Measurements from ENCODE around the gene VWDE.
A peak's percentile ranks its signal among the peaks of the same experiment; 100 is the strongest.

VWDE gene

DNA sequence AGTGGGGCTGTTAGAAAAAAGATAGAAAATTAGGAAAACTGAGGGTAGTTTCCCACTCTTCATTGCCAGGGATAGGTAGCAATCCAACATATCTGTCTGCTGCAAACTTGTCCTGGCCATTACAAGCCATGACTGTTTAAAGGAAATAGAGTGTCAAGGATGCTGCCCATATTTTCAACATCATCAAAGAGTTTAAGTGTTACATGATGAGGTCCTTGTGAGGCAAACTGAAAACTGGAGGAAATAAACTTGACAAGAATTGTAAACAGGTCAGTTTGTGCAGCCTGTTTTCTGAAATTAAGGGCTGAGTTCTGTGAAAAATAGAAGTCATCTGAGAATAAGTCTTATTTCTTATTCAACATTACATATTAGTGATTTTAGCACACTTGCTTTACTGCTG lies 78.0 kb downstream of the VWDE start:
- no peak for DNase-seq

GRCh38 chr7:12323415-12323814 lies 80.2 kb downstream of the VWDE start:
- DNase-seq: no peak

DNA sequence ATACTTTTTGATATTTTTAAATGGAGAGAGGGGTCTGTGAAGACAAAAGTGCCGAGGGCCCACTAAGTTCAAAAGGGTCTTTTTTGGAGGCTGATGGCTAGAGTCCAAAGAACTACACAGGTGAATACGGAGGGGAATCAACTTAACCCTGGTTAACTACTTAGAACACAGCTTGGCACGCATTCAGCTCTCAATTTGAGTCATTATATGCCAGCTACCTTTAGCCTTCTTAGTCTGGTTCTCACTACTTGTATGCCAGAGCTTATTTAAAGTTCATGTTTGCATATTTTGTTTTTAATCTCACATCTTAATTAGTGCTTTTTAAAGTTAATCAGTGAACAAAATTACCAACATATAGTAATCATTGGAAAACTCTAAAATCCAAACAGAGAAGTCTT lies 80.8 kb downstream of the VWDE start:
- DNase-seq: no peak

GRCh38 chr7:12322284-12322902 lies 81.3 kb downstream of the VWDE start:
- peak in 1 of 2 experiments; percentile 44 for DNase-seq

DNA sequence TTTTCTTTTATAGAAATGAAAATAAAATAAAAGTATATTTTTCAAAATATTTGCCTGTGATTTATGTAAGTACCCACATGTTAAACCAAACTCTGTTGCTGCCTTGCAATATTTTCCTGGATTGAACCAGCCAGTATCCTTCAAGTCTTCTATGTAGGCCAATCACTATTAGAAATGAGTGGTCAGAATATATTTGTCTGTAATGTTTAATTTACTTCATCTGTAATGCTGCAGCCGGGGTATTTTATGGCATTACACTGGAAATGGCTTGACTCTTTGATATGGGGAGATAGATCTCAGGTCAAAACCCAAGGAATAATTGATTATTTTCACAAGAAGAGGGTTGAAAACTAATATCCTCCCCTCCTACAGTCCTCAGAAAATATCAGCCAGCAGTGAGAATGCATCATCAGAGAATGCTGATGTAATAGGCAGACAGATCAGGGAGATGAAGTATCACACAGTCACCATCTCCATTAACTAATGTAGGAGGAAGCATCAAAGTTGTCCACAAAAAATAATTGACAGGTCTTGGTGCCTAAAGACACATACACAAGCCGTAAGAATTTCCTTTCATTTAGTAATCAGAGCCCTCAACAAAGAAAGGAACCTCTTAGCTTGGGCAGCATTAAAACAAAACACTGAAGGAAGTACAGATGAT lies 82.5 kb downstream of the VWDE start:
- DNase-seq: no peak

DNA sequence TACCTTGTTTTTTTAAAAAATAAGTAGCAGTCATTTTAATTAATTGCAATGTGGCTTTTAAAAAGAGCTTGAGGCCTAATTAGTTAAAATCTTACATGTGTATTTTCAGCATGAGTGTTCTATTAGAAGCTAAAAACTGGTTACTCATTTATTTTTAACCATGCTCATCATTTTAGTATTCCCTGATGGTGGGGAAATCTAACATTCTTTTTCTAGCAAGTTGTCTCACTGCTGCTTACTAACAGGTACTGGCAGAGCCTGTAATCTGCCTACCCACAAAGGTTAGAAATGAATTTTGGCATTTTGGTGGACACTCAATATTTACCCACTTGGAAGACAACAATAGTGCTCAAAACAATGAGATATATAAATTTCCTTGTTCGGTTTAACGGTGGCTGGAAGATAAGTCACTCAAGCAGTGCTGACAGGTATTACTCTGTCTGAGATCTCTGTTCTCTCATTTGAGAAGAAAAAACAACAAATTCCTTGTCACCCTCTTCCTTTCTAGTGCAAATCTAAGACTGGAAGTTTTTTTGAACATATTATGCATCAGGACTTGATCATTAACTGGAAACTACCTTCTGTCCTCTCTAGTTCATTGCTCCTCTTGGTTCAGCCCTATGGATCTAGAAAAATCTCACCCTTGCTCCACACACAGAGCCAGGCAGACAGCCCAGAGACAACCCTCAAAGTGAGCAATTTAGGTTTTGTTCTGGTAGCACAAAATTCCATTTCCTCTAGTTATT lies 83.3 kb downstream of the VWDE start:
- no peak for DNase-seq

- no peak for DNase-seq
Observed at GRCh38 chr7:12317675-12318074, 86.0 kb downstream of the VWDE start.

GRCh38 chr7:12316925-12317324 lies 86.7 kb downstream of the VWDE start:
- DNase-seq: no peak

- DNase-seq: no peak
Observed at GRCh38 chr7:12315049-12315448, 88.6 kb downstream of the VWDE start.

DNA sequence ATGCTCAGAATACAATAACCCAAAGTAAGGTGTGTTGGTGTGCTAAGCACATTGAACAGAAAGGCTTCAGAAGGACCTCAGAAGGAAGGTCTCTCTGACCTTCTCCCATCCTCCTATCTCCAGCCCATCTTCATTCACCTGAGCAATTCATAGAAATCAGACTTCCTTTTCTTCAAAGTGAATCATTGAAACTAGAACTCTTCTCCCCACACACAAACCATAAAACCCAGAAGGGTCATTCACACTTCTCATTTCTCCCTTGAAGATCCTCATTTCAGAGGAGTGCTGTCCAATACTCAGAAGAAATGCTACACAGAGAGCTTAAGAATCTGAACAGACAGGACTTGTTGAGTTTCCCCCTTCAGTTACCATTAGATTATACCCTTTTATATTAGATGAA lies 89.5 kb downstream of the VWDE start:
- no peak for DNase-seq

DNA sequence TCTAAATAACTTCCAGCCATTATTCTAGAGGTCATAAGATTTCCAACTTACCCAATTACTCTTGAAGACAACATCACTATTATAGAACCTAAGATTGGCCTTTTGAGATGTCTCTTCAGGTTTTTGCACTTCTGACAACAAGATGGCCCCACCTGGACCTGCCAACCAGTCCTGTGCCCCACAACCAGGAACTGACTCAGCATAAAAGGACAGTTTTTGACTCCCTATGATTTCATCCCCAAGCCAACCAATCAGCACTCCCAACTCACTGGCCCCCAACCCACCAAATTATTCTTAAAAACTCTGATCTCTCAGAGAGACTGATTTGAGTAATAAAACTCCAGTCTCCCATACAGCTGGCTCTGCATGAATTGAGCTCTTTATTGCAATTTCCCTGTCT lies 98.2 kb downstream of the VWDE start:
- no peak for DNase-seq

GRCh38 chr7:12303495-12303894 lies 100.2 kb downstream of the VWDE start:
- DNase-seq: no peak

DNA sequence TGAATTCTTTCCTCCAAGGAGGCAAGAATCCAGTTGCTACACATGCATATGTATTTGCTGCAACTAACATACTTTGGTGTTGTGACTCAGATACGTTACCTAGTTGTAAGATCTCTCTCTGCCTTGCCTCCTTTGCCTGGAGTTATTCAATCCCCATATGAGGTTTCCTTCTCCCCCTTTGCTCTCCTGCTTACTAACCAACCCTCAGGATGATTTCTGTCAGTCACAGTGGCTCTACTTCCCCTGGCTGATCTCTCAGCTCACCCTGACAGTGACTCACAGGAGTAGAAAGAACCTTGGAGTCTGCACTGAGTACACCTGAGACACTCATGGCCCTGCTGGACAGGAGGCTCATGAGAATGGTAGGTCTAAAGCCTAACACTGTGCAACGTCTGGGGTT lies 100.6 kb downstream of the VWDE start:
- DNase-seq: no peak

DNA sequence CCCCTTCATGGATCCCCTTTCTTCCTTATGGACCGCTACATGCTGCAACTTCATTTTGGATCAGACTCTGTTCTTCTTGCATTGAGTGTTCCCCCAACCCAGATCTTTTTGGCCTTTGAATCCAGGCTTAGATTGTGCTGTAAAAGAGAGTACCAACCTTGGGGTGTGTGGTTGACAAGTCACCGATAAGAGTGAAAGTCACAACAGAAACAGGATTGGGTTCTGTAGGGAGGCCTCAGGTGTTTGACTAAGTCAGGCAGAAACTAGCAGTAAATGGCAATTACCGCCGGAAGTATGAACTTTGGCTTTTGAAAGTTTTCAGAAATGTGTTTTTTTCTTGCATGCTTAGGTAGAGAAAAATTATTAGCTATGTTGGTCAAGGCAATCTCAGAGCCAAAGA lies 103.2 kb downstream of the VWDE start:
- no peak for DNase-seq

DNA sequence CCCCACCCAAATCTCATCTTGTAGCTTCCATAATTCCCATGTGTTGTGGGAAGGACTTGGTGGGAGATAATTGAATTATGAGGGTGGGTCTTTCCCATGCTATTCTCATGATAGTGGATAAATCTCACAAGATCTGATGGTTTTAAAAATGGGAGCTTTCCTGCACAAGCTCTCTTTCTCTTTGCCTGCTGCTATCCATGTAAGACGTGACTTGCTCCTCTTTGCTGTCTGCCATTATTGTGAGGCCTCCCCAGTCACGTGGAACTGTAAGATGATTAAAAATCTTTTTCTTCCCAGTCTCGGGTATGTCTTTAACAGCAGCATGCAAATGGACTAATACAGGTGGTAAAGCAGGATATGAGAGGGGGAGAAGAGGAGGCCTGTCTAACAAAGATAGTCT lies 104.3 kb downstream of the VWDE start:
- DNase-seq: no peak

DNA sequence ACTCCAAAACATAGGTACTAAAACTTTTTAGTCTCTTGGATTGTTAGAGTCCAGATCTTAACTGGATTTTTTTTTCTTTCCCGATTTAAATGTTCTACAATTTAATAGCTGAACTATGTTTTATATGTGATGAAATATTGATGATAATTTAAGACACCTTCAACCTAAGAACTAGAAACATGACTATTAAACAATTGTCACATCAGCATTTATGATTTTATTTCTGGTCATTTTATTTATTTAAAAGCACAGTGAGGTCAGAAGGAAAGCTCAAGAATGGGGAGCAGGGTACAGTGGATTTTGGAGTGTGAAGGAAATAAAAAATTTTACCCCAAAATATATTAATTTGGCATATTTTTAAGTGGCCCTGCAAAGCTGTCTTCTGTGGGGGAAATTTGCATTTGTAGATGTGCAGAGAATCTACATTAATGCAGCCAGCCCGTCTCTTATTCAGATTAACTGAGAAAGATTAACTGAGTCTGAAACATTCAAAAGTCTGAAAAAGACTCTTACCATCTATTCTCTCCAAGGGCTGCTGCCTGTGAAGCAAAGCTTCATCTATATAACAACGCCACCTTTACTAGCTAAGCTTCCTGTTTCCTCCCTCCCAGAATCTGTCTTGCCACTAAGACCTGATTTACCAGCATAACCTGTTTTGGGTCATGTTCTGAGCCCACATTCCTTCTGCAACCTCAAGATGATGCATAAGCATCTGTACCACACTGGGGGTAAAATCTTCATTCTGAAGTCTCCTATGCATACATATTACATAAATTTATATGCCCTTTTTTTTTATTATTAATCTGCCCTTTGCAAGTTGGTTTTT lies 106.2 kb downstream of the VWDE start:
- DNase-seq: no peak

DNA sequence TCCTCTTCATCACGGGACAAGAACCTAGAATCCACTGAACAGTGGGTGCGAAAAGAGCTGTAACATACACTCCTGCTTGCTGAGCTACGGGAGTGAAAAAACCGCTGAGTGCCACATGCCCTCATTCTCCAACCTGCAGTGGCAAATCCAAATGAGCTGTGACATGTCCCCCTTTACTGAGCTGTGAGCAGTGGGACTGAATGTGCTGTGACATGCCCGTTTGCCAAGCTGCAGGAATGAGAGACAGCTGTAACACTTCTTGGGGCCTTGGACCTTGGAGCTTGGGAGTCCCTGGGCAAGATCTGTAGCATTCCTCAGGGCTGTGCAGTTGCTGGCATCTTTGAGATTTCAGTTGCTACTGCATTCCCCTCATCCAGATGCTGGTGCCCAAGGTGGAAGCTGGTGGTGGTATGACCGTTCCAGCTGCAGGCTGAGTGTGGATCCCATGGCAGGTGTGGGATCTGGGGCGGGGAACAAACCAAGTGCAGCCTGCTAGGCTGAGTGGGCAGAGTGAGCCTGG lies 107.6 kb downstream of the VWDE start:
- no peak for DNase-seq

GRCh38 chr7:12294701-12295100 lies 109.0 kb downstream of the VWDE start:
- DNase-seq: no peak

- no peak for DNase-seq
Observed at GRCh38 chr7:12291870-12292269, 111.8 kb downstream of the VWDE start.

GRCh38 chr7:12290761-12291160 lies 112.9 kb downstream of the VWDE start:
- no peak for DNase-seq

- no peak for DNase-seq
Observed at GRCh38 chr7:12289996-12290395, 113.7 kb downstream of the VWDE start.

DNA sequence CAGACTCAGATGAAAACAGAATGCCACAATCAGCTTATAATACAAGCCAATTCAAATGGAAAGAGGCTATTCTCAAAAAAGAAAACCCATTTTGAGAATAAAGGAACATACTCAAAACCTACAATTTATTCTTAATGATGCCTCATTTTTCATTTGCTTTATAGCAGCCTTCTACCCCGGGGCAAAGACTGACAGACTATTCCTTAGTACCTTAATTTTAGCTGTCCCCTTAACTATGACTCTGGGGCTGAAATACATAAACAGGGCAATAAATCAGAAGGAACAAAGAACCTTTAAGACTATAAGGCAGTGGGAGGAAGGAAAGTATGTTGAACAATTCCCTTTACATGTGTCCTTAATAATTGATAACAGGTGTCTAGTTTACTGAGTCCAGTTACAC lies 115.8 kb downstream of the VWDE start:
- no peak for DNase-seq

GRCh38 chr7:12281038-12281437 lies 122.6 kb downstream of the VWDE start:
- DNase-seq: no peak

Measured in SW 1271 (cell line).